Ovary (tissue), 9 donors: ENCODE measurements around the gene KCTD16. TPM values are rescaled to one million over a fixed set of nuclear protein-coding genes. Genes with fewer than 3 reads are reported as not detected.

Source experiments
- DNase-seq, 5 donors: peaks; one replicate each; pipeline ENCODE4 v3.0.0-alpha.2; 2019 to 2020
- H3K27ac ChIP-seq, 2 donors: fragments of 200-600 bp; one replicate each; pipeline versions ENCODE4 v1.5.1 to v1.8.0; 2019 to 2022
- H3K27me3 ChIP-seq: fragments of 200-600 bp; one replicate; pipeline ENCODE4 v1.8.0; 2022
- H3K36me3 ChIP-seq: fragments of 200-600 bp; sonication (generic); one replicate; pipeline ENCODE4 v1.5.1; 2019
- H3K4me1 ChIP-seq: one replicate; pipeline ENCODE4 v1.8.1; 2013; ENCODE audit warnings: mild to moderate bottlenecking, moderate library complexity; ENCODE audit not compliant: insufficient read depth
- H3K4me3 ChIP-seq: fragments of 200-600 bp; sonication (generic); one replicate; pipeline ENCODE4 v1.5.1; 2017
- H3K9me3 ChIP-seq, 2 donors: fragments of 200-600 bp in 1 of 2; sonication (generic) in 1 of 2; one replicate each; pipeline versions ENCODE4 v1.5.1 to v1.8.1; 2013 to 2019; ENCODE audit warnings: mild to moderate bottlenecking in 1 of 2, moderate library complexity in 1 of 2
- EP300 ChIP-seq: sonication (generic); formaldehyde crosslinking; IDR thresholded peaks from one replicate; pipeline ENCODE4 v1.6.1; 2017; ENCODE audit warnings: antibody characterized with exemption
- POLR2A ChIP-seq: fragments of 450-650 bp; IDR thresholded peaks from one replicate; pipeline ENCODE4 v1.6.1; 2017; ENCODE audit warnings: antibody characterized with exemption, mild to moderate bottlenecking, moderate library complexity
- whole genome bisulfite sequencing, 3 donors: extraction: QIAGEN DNeasy Blood & Tissue Kit in 1 of 3; methylation state at CpG; one replicate each; pipeline versions ENCODE4 v1.1.5 to v1.1.7; 2013 to 2017; 5-methylcytosine and 5-hydroxymethylcytosine counted together
- intact Hi-C, 4 donors: fragments of 100-400 bp; cut with DNase I; formaldehyde crosslinking; loops; one replicate each; pipeline versions ENCODE4 v1.11.0 to v1.15.1; 2022 to 2023
- polyA plus RNA-seq, 2 donors: library from polyadenylated mRNA; stranded (reverse); fragments of 200-250 nt in 1 of 2; fragments of 350-450 nt in 1 of 2; fragmentation: Illumina TruSeq in 1 of 2; extraction: RNeasy Lipid Tissue Mini Kit (QIAGEN cat#74804) in 1 of 2; gene quantifications; one replicate each; pipeline ENCODE4 v1.2.3, GENCODE V29; 2013 to 2014
- total RNA-seq, 7 donors: library from RNA; depleted of rRNA in 2 of 7; stranded (reverse); fragments of >200 nt in 2 of 7; fragmentation: NEBNext Ultra II Directional in 3 of 7; extraction: Animal tissue kit (Norgen Biotek cat#: 25700) in 3 of 7; gene quantifications; one replicate each; pipeline versions ENCODE4 v1.1.0 to v1.2.4, GENCODE V29; 2016 to 2023
- TF ChIP-seq, protein P1 (sequence below), 3 donors: fragments of 450-650 bp in 2 of 3; fragments of 200-600 bp in 1 of 3; IDR thresholded peaks; one replicate each; pipeline versions ENCODE4 v1.5.1 to v1.8.0; 2016 to 2022; ENCODE audit warnings: antibody characterized with exemption in 3 of 3, mild to moderate bottlenecking in 1 of 3
- donor health status: DM: no; HTN: no; CAD: no; lungs with moderate emphysema.
- donor health status: DM: no; HTN: no; CAD: no.
- donor health status: Bipolar disorder and iron deficiency.
- donor health status: DM: yes; HTN: yes; CAD: no.
- donor health status: DM: no; HTN: no; CAD: no.
- donor health status: DM: yes; HTN: yes; CAD: no.

The KCTD16 gene
- total and polyA plus RNA-seq, 9 donors, result under 0.01 to 0.46 (median 0.13) TPM; not detected in 1

GRCh38 chr5:144370273-144370672, 199.6 kb downstream of the KCTD16 start:
- H3K4me1 ChIP-seq, result no peaks in the 10 kb centered on the region
- DNase-seq, result no peak
- H3K27me3 ChIP-seq, result no peaks in the 10 kb centered on the region
- no peaks in the 10 kb centered on the region for H3K36me3 ChIP-seq
- 75 to 85% (median 83%) methylated on average over 3 of the region's 3 CpGs for WGBS, 3 donors
- intact Hi-C loops, result no loop called here
- TF ChIP-seq EP300 (no peak), POLR2A (no peak)
- TF ChIP-seq, protein P1, sequence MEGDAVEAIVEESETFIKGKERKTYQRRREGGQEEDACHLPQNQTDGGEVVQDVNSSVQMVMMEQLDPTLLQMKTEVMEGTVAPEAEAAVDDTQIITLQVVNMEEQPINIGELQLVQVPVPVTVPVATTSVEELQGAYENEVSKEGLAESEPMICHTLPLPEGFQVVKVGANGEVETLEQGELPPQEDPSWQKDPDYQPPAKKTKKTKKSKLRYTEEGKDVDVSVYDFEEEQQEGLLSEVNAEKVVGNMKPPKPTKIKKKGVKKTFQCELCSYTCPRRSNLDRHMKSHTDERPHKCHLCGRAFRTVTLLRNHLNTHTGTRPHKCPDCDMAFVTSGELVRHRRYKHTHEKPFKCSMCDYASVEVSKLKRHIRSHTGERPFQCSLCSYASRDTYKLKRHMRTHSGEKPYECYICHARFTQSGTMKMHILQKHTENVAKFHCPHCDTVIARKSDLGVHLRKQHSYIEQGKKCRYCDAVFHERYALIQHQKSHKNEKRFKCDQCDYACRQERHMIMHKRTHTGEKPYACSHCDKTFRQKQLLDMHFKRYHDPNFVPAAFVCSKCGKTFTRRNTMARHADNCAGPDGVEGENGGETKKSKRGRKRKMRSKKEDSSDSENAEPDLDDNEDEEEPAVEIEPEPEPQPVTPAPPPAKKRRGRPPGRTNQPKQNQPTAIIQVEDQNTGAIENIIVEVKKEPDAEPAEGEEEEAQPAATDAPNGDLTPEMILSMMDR (IDR thresholded peaks at IDR 0.05), result no peak
- H3K27ac ChIP-seq, result no peak overlapping the region
- H3K9me3 ChIP-seq, result no peaks in the 10 kb centered on the region
- no peak overlapping the region for H3K4me3 ChIP-seq

DNA sequence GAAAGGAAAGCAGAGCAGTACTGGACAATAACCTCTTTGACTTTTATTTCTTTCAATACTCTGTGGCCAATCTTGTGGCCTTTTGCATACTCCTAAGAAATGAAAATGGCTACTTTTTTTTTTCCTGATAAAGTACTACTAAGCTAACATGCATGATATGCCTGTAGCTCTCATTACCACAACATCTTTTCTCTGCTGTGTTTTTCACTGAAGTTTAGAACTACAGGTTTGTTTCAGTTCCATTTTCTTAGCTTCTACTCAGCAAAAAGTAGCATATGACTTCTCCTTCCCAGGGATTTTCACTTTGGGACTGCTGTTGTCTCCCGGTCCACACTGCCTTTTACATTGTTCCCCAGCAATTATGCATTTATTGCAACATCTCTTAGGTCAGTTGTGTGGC, 204.0 kb downstream of the KCTD16 start:
- TF ChIP-seq, protein P1 (IDR thresholded peaks at IDR 0.05), result no peak
- TF ChIP-seq POLR2A (no peak), EP300 (no peak)
- no peak for DNase-seq
- Histone ChIP-seq H3K9me3 (no peaks in the 10 kb centered on the region), H3K4me3 (no peak overlapping the region), H3K36me3 (no peaks in the 10 kb centered on the region), H3K27ac (no peak overlapping the region), H3K27me3 (no peaks in the 10 kb centered on the region), H3K4me1 (no peaks in the 10 kb centered on the region)
- intact Hi-C loops, result no loop called here
- WGBS, 3 donors, result 87 to 93% (median 91%) methylated on average over 1 of the region's 1 CpG

DNA sequence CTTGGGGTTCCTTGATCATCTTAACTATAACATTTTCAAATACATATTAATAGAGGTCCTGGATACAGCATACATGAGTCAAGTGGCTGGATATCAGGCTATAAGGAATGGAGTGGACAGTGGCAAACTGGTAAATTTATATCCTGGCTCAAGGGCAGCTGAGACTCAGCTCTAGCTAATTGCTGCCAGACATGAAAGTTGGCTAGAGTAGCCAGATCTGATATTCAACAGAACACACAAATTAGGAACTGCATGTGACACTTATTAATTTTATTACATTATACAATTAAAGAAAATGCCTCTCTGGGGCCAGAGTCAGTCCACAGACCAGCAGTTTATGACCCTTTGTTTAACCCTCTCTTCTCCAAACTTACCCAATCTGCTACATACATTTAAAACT, 206.5 kb downstream of the KCTD16 start:
- Histone ChIP-seq H3K27me3 (no peaks in the 10 kb centered on the region), H3K4me1 (no peaks in the 10 kb centered on the region), H3K9me3 (no peaks in the 10 kb centered on the region), H3K36me3 (no peaks in the 10 kb centered on the region), H3K4me3 (no peak overlapping the region), H3K27ac (no peak overlapping the region)
- intact Hi-C loops, result no loop called here
- DNase-seq, result no peak
- TF ChIP-seq, protein P1 (IDR thresholded peaks at IDR 0.05), result no peak
- no peak for TF ChIP-seq POLR2A
- no peak for TF ChIP-seq EP300

DNA sequence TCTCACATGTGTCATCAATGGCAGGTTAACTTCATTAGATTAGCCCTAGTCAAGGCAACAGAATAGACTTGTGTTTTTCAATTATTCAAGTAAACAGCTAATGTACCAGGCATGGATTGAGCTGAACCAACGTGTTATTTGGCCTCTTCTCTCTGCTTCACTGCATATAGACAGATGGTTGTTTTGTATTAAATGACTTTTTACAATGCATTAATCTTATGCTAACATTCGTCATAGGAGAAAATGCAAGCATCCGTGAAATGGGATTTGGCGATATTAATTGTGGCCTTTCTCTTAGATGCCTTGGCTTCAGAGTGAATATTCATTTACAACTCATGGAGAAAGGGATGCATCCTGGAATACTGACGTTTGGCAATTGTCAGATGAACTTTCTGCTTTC, 208.0 kb downstream of the KCTD16 start:
- H3K36me3 ChIP-seq, result no peaks in the 10 kb centered on the region
- no peak overlapping the region for H3K27ac ChIP-seq
- H3K9me3 ChIP-seq, result no peaks in the 10 kb centered on the region
- DNase-seq, result no peak
- WGBS, 3 donors, result 77 to 84% (median 78%) methylated on average over 5 of the region's 5 CpGs
- H3K4me1 ChIP-seq, result no peaks in the 10 kb centered on the region
- H3K27me3 ChIP-seq, result no peaks in the 10 kb centered on the region
- H3K4me3 ChIP-seq, result no peak overlapping the region
- TF ChIP-seq POLR2A (no peak), EP300 (no peak)
- TF ChIP-seq, protein P1 (IDR thresholded peaks at IDR 0.05), result no peak
- intact Hi-C loops, result no loop called here

GRCh38 chr5:144385597-144385996, 214.9 kb downstream of the KCTD16 start:
- Histone ChIP-seq H3K27ac (no peak overlapping the region), H3K4me3 (no peak overlapping the region), H3K36me3 (no peaks in the 10 kb centered on the region), H3K4me1 (no peaks in the 10 kb centered on the region), H3K27me3 (no peaks in the 10 kb centered on the region), H3K9me3 (no peaks in the 10 kb centered on the region)
- 66 to 69% (median 68%) methylated on average over 1 of the region's 1 CpG for WGBS, 3 donors
- intact Hi-C loops, result no loop called here
- TF ChIP-seq, protein P1 (IDR thresholded peaks at IDR 0.05), result no peak
- no peak for TF ChIP-seq POLR2A
- TF ChIP-seq EP300, result no peak
- DNase-seq, result no peak
